Measurements from ENCODE around the gene FRRS1. TPM values are rescaled to one million over a fixed set of nuclear protein-coding genes. Genes with fewer than 3 reads are reported as not detected.

The FRRS1 gene
- total and polyA plus RNA-seq, 2 of the 4 experiments (the other 2 are of a cell fraction): 3.8 to 23.5 TPM

- Histone ChIP-seq H3K4me1 (ENCODE audit: control insufficient read depth, insufficient read depth, low read length) (peaks cover 7% of the 10 kb centered on the region), H2BK15ac (ENCODE audit: low read depth, low read length) (no peak overlapping the region), H3K79me1 (ENCODE audit: low read depth in 1 of 2, low read length in 2 of 2) (no peaks in the 10 kb centered on the region), H3K4me2 (ENCODE audit: low read depth, low read length) (no peak overlapping the region), H3K18ac (ENCODE audit: low read depth, low read length) (no peak overlapping the region), H2AFZ (replicated peaks; ENCODE audit: low read length, poor library complexity) (no peak overlapping the region), H2AK9ac (replicated peaks; ENCODE audit: low read depth, low read length, poor library complexity) (no peak overlapping the region), H3K9me3 (ENCODE audit: control insufficient read depth, insufficient read depth, low read length) (no peaks in the 10 kb centered on the region), H2BK20ac (ENCODE audit: low read depth, low read length) (no peak overlapping the region), H3K27ac (ENCODE audit: insufficient read depth, low read length) (no peak overlapping the region), H3K56ac (ENCODE audit: extremely low read depth, insufficient read depth, low read length) (no peak overlapping the region), H2BK5ac (ENCODE audit: low read depth, low read length, poor library complexity, severe bottlenecking) (no peak overlapping the region), H3K14ac (replicated peaks; ENCODE audit: low read depth, low read length) (no peak overlapping the region), H4K5ac (ENCODE audit: low read depth, low read length) (no peak overlapping the region), H3K9ac (ENCODE audit: low read depth, low read length) (no peak overlapping the region), H3K9me1 (ENCODE audit: insufficient read depth, low read length) (no peaks in the 10 kb centered on the region), H2BK120ac (ENCODE audit: low read depth, low read length) (no peak overlapping the region), H4K20me1 (ENCODE audit: insufficient read depth, low read length) (no peaks in the 10 kb centered on the region), H4K8ac (ENCODE audit: low read depth in 2 of 2, low read length in 2 of 2) (no peak overlapping the region), H4K91ac (ENCODE audit: insufficient read depth, low read depth, low read length) (no peak overlapping the region), H3K36me3 (ENCODE audit: control insufficient read depth, insufficient read depth, low read length) (no peaks in the 10 kb centered on the region), H3K4me3 (ENCODE audit: insufficient read depth, low read depth, low read length) (no peak overlapping the region), H3K23ac (ENCODE audit: low read depth, low read length) (no peak overlapping the region), H3K4ac (ENCODE audit: low read depth, low read length) (no peak overlapping the region), H2AK5ac (ENCODE audit: low read depth, low read length) (no peak overlapping the region), H3K27me3 (ENCODE audit: control insufficient read depth, insufficient read depth, low read length) (no peaks in the 10 kb centered on the region)
- WGBS, 2 experiments (ENCODE audit: extremely low coverage in 2 of 2, insufficient read length in 1 of 2): 80% methylated on average over 1 of the region's 5 CpGs; no CpG with 5 or more reads in 1 of the 2 experiments
- POLR2A ChIA-PET (ENCODE audit: unreplicated experiment): no interaction called here
- BruUV-seq (replicated peaks): no TSS peak
- CTCF ChIA-PET: interaction anchor here (0.7 to 0.8 kb wide), 2 partner anchors 11 to 27 kb away, joined by 3 to 4 read pairs; partner anchors contain the start of gene PALMD
- TF ChIP-seq RCOR1 (IDR thresholded peaks at IDR 0.05; ENCODE audit: insufficient replicate concordance, low read length): no peak
- no peak for TF ChIP-seq CHD1 (IDR thresholded peaks at IDR 0.05; ENCODE audit: low read depth, low read length)
- TF ChIP-seq, protein P1, sequence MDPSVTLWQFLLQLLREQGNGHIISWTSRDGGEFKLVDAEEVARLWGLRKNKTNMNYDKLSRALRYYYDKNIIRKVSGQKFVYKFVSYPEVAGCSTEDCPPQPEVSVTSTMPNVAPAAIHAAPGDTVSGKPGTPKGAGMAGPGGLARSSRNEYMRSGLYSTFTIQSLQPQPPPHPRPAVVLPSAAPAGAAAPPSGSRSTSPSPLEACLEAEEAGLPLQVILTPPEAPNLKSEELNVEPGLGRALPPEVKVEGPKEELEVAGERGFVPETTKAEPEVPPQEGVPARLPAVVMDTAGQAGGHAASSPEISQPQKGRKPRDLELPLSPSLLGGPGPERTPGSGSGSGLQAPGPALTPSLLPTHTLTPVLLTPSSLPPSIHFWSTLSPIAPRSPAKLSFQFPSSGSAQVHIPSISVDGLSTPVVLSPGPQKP (IDR thresholded peaks at IDR 0.05; ENCODE audit: borderline replicate concordance, low read depth, low read length): no peak
- TF ChIP-seq MXI1 (IDR thresholded peaks at IDR 0.05; ENCODE audit: borderline replicate concordance, low read depth, low read length): no peak
- no peak for TF ChIP-seq RFX5 (IDR thresholded peaks at IDR 0.05; ENCODE audit: low read depth, low read length)
- TF ChIP-seq CEBPB (IDR thresholded peaks at IDR 0.05; ENCODE audit: low read depth, low read length): no peak
- TF ChIP-seq, protein P2, sequence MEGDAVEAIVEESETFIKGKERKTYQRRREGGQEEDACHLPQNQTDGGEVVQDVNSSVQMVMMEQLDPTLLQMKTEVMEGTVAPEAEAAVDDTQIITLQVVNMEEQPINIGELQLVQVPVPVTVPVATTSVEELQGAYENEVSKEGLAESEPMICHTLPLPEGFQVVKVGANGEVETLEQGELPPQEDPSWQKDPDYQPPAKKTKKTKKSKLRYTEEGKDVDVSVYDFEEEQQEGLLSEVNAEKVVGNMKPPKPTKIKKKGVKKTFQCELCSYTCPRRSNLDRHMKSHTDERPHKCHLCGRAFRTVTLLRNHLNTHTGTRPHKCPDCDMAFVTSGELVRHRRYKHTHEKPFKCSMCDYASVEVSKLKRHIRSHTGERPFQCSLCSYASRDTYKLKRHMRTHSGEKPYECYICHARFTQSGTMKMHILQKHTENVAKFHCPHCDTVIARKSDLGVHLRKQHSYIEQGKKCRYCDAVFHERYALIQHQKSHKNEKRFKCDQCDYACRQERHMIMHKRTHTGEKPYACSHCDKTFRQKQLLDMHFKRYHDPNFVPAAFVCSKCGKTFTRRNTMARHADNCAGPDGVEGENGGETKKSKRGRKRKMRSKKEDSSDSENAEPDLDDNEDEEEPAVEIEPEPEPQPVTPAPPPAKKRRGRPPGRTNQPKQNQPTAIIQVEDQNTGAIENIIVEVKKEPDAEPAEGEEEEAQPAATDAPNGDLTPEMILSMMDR (conservative IDR thresholded peaks at IDR 0.05; ENCODE audit: low read depth, low read length): no peak
- TF ChIP-seq RAD21 (IDR thresholded peaks at IDR 0.05; ENCODE audit: low read length): no peak
- no peak for TF ChIP-seq SMC3 (IDR thresholded peaks at IDR 0.05; ENCODE audit: low read depth, low read length)
- in situ Hi-C loops (cut with MboI; ENCODE audit: low sequenced_read_pairs) (no loop called here), intact Hi-C loops (cut with micrococcal nuclease) (no loop called here), dilution Hi-C loops (cut with HindIII; ENCODE audit: low sequenced_read_pairs, unreplicated experiment) (no loop called here)
- DNase-seq (no peak), ATAC-seq (ENCODE audit: low read depth) (no peak)
Measured at GRCh38 chr1:99673315-99673714, 93.1 kb downstream of the FRRS1 start.

All from IMR-90 (cell line).